HepG2 (cell line): ENCODE results near the gene SLC29A2. TPM values are rescaled to one million over a fixed set of nuclear protein-coding genes. Genes with fewer than 3 reads are reported as not detected.

ENCODE experiments used
- ATAC-seq: fragments of 200-7000 bp; cut with Tn5 transposase; 3 replicates; pipeline ENCODE4 v1.9.1; 2020; ENCODE audit warnings: mild to moderate bottlenecking, moderate library complexity
- BruUV-seq: library from RNA; stranded (reverse); fragments of 400-500 nt; replicated peaks from 2 replicates; lab custom pipeline; 2021; lab: Mats Ljungman, UMichigan
- CTCF ChIA-PET: fragments of 300-600 bp; formaldehyde crosslinking; extraction: SDS; loops from one replicate; lab custom pipeline; 2021; ENCODE audit warnings: low total read pairs, inconsistent platforms, low intra/inter-chr PET ratio; lab: Yijun Ruan, JAX
- POLR2A ChIA-PET: fragments of 350-600 bp; sonication (Branson Sonifier 250); formaldehyde crosslinking; loops from one replicate; lab custom pipeline; 2020; ENCODE audit warnings: antibody characterized with exemption, inconsistent platforms; lab: Yijun Ruan, JAX
- DNase-seq: peaks from one replicate; pipeline ENCODE4 v3.0.0-alpha.2; 2015; ENCODE audit warnings: low spot score
- FAIRE-seq: peaks from 3 replicates; lab custom pipeline; 2011; peaks lifted over from hg19 to GRCh38; lab: Jason Lieb, UNC
- H2AFZ ChIP-seq: one replicate; pipeline ENCODE4 v1.6.1; 2011; ENCODE audit warnings: low read length, inconsistent platforms
- H3K27ac ChIP-seq: fragments of 300-600 bp; 3 replicates; pipeline ENCODE4 v1.8.0; 2011; ENCODE audit warnings: mixed run types, mild to moderate bottlenecking, mixed read lengths, low read length, inconsistent platforms; ENCODE audit not compliant: insufficient read depth; ENCODE audit errors: extremely low read length
- H3K27me3 ChIP-seq, 2 experiments: fragments of 200-600 bp in 1 of 2; 2 replicates in 1 of 2; 3 replicates in 1 of 2; pipeline versions ENCODE4 v1.6.0 to v1.8.0; 2011; ENCODE audit warnings: low read length in 2 of 2, mild to moderate bottlenecking in 2 of 2, moderate library complexity in 2 of 2, inconsistent platforms in 1 of 2; ENCODE audit not compliant: insufficient read depth in 2 of 2, control insufficient read depth in 1 of 2
- H3K36me3 ChIP-seq, 2 experiments: fragments of 200-600 bp in 1 of 2; replicated peaks in 1 of 2; 2 replicates in 1 of 2; 3 replicates in 1 of 2; pipeline versions ENCODE4 v1.5.1 to v1.8.0; 2011; ENCODE audit warnings: low read length in 2 of 2, inconsistent platforms in 1 of 2; ENCODE audit not compliant: insufficient read depth in 2 of 2, control insufficient read depth in 1 of 2
- H3K4me1 ChIP-seq: 2 replicates; pipeline ENCODE4 v1.5.1; 2012; ENCODE audit warnings: low read length, inconsistent platforms; ENCODE audit not compliant: insufficient read depth
- H3K4me2 ChIP-seq: 2 replicates; pipeline ENCODE4 v1.6.0; 2011; ENCODE audit warnings: low read depth, low read length, inconsistent platforms
- H3K4me3 ChIP-seq, 3 experiments: fragments of 200-600 bp in 1 of 3; sonication (generic), shearing (Covaris generic) in 1 of 3; replicated peaks in 1 of 3; 2 replicates each; pipeline ENCODE4 v1.5.1; 2011 to 2016; ENCODE audit warnings: low read length in 3 of 3, inconsistent platforms in 2 of 3, low read depth in 2 of 3, mild to moderate bottlenecking in 2 of 3, control low read depth in 1 of 3, mixed read lengths in 1 of 3; ENCODE audit not compliant: insufficient read depth in 1 of 3
- H3K79me2 ChIP-seq: one replicate; pipeline ENCODE4 v1.6.1; 2011; ENCODE audit warnings: low read length, inconsistent platforms; ENCODE audit not compliant: insufficient read depth
- H3K9ac ChIP-seq: 2 replicates; pipeline ENCODE4 v1.6.0; 2011; ENCODE audit warnings: mild to moderate bottlenecking, low read depth, low read length, inconsistent platforms; ENCODE audit not compliant: insufficient read depth
- H3K9me3 ChIP-seq: 2 replicates; pipeline ENCODE4 v1.5.1; 2012; ENCODE audit warnings: mild to moderate bottlenecking, low read length
- H4K20me1 ChIP-seq: 2 replicates; pipeline ENCODE4 v1.6.0; 2011; ENCODE audit warnings: inconsistent platforms, mild to moderate bottlenecking, low read length, moderate library complexity; ENCODE audit not compliant: insufficient read depth
- CEBPB ChIP-seq: IDR thresholded peaks from 2 replicates; pipeline ENCODE4 v1.6.1; 2011; ENCODE audit warnings: low read depth, low read length, improper control_type of control experiment, borderline replicate concordance
- ISL2 ChIP-seq: sonication (generic); formaldehyde crosslinking; IDR thresholded peaks from 2 replicates; pipeline ENCODE4 v1.5.0; 2020; ENCODE audit warnings: missing genetic modification reagents
- KAT7 ChIP-seq: IDR thresholded peaks from 2 replicates; pipeline ENCODE4 v1.6.1; 2018; ENCODE audit warnings: borderline replicate concordance, missing compliant biosample characterization
- MAFF ChIP-seq: IDR thresholded peaks from 2 replicates; pipeline ENCODE4 v1.6.1; 2011; ENCODE audit warnings: low read depth, low read length, improper control_type of control experiment
- PAX8 ChIP-seq: sonication (generic); formaldehyde crosslinking; IDR thresholded peaks from 2 replicates; pipeline ENCODE4 v1.8.0; 2022; ENCODE audit warnings: mild to moderate bottlenecking, missing genetic modification reagents, borderline replicate concordance
- SKIL ChIP-seq: sonication (generic); formaldehyde crosslinking; IDR thresholded peaks from 2 replicates; pipeline ENCODE4 v1.8.0; 2022; ENCODE audit warnings: missing genetic modification reagents, mild to moderate bottlenecking, moderate library complexity, borderline replicate concordance
- ZNF276 ChIP-seq: sonication (generic); formaldehyde crosslinking; IDR thresholded peaks from 2 replicates; pipeline ENCODE4 v1.4.0; 2020; ENCODE audit warnings: mild to moderate bottlenecking, low read depth, missing genetic modification reagents
- ZNF329 ChIP-seq: sonication (generic); formaldehyde crosslinking; IDR thresholded peaks from 2 replicates; pipeline ENCODE4 v1.9.0; 2021; ENCODE audit warnings: low read depth, mild to moderate bottlenecking, missing genetic modification reagents
- ZNF569 ChIP-seq: sonication (generic); formaldehyde crosslinking; IDR thresholded peaks from 2 replicates; pipeline ENCODE4 v1.5.0; 2020; ENCODE audit warnings: mild to moderate bottlenecking, missing genetic modification reagents, moderate library complexity, borderline replicate concordance
- WGBS: methylation state at CpG from one replicate; pipeline ENCODE4 v1.1.6; 2017; ENCODE audit warnings: low lambda C conversion rate; 5-methylcytosine and 5-hydroxymethylcytosine counted together
- in situ Hi-C: cut with HindIII; loops from 2 replicates; pipeline ENCODE4 v1.10.0; 2017; ENCODE audit warnings: low pct_unique_long_range_greater_than_20kb; ENCODE audit not compliant: extremely low pct_ligation_motif_present
- intact Hi-C: fragments of 100-400 bp; cut with micrococcal nuclease; formaldehyde crosslinking; loops from one replicate; pipeline ENCODE4 v1.10.0; 2022; ENCODE audit not compliant: unreplicated experiment
- polyA plus RNA-seq, 8 experiments: library from polyadenylated mRNA; depleted of rRNA in 3 of 8; stranded (reverse) in 7 of 8; unstranded in 1 of 8; fragments of >200 nt; fragmentation: Illumina TruSeq in 4 of 8; extraction: Trizol in 4 of 8; gene quantifications; 2 replicates each; pipeline versions ENCODE4 v1.2.1 to v1.2.3, GENCODE V29; 2011 to 2016; ENCODE audit warnings: low read depth in 4 of 8, missing spikeins in 1 of 8, mixed read lengths in 1 of 8; ENCODE audit not compliant: insufficient read depth in 1 of 8
- total RNA-seq, 5 experiments: library from RNA; depleted of rRNA; stranded (reverse); fragments of >200 nt; fragmentation: Illumina TruSeq; extraction: Trizol; gene quantifications; 2 replicates each; pipeline ENCODE4 v1.2.3, GENCODE V29; 2016; ENCODE audit warnings: low read depth in 1 of 5
- TF ChIP-seq, protein P1 (sequence below): sonication (generic); formaldehyde crosslinking; IDR thresholded peaks from 2 replicates; pipeline ENCODE4 v1.5.1; 2020; ENCODE audit warnings: missing genetic modification reagents, mild to moderate bottlenecking, borderline replicate concordance
- TF ChIP-seq, protein P2 (sequence below): sonication (generic); formaldehyde crosslinking; IDR thresholded peaks from 2 replicates; pipeline ENCODE4 v1.4.0; 2020; ENCODE audit warnings: mild to moderate bottlenecking, missing genetic modification reagents
- TF ChIP-seq, protein P3 (sequence below): sonication (generic); formaldehyde crosslinking; conservative IDR thresholded peaks from 2 replicates; pipeline ENCODE4 v1.4.0; 2020; ENCODE audit warnings: mild to moderate bottlenecking, missing genetic modification reagents, moderate library complexity

Gene SLC29A2
- total and polyA plus RNA-seq, 2 of the 13 experiments (the other 11 are each of a cell fraction or from before 2014, with no cell fraction given): 0.63 to 0.66 TPM

GRCh38 chr11:66323684-66324083 is 47.9 kb downstream of the SLC29A2 start:
- peaks cover 0 to 24% of the 10 kb centered on the region in 2 experiments; a peak in 3 of 5 replicates for H3K27me3 ChIP-seq
- FAIRE-seq (no peak), DNase-seq (no peak), ATAC-seq (no peak)
- H3K9me3 ChIP-seq: no peaks in the 10 kb centered on the region
- H2AFZ ChIP-seq: no peak overlapping the region
- no peak for TF ChIP-seq PAX8 (CRISPR knock-in tag)
- TF ChIP-seq ZNF329 (CRISPR knock-in tag): no peak
- no peak for TF ChIP-seq ZNF276 (CRISPR knock-in tag)
- no peak for TF ChIP-seq MAFF
- TF ChIP-seq, protein P1, sequence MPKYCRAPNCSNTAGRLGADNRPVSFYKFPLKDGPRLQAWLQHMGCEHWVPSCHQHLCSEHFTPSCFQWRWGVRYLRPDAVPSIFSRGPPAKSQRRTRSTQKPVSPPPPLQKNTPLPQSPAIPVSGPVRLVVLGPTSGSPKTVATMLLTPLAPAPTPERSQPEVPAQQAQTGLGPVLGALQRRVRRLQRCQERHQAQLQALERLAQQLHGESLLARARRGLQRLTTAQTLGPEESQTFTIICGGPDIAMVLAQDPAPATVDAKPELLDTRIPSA (CRISPR knock-in tag): no peak
- no peak for TF ChIP-seq ZNF569 (CRISPR knock-in tag)
- no peak for TF ChIP-seq KAT7 (CRISPR knock-in tag)
- TF ChIP-seq, protein P2, sequence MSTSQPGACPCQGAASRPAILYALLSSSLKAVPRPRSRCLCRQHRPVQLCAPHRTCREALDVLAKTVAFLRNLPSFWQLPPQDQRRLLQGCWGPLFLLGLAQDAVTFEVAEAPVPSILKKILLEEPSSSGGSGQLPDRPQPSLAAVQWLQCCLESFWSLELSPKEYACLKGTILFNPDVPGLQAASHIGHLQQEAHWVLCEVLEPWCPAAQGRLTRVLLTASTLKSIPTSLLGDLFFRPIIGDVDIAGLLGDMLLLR (CRISPR knock-in tag): no peak
- TF ChIP-seq ISL2 (CRISPR knock-in tag): no peak
- no peak for TF ChIP-seq CEBPB
- TF ChIP-seq SKIL (CRISPR knock-in tag): no peak
- TF ChIP-seq, protein P3, sequence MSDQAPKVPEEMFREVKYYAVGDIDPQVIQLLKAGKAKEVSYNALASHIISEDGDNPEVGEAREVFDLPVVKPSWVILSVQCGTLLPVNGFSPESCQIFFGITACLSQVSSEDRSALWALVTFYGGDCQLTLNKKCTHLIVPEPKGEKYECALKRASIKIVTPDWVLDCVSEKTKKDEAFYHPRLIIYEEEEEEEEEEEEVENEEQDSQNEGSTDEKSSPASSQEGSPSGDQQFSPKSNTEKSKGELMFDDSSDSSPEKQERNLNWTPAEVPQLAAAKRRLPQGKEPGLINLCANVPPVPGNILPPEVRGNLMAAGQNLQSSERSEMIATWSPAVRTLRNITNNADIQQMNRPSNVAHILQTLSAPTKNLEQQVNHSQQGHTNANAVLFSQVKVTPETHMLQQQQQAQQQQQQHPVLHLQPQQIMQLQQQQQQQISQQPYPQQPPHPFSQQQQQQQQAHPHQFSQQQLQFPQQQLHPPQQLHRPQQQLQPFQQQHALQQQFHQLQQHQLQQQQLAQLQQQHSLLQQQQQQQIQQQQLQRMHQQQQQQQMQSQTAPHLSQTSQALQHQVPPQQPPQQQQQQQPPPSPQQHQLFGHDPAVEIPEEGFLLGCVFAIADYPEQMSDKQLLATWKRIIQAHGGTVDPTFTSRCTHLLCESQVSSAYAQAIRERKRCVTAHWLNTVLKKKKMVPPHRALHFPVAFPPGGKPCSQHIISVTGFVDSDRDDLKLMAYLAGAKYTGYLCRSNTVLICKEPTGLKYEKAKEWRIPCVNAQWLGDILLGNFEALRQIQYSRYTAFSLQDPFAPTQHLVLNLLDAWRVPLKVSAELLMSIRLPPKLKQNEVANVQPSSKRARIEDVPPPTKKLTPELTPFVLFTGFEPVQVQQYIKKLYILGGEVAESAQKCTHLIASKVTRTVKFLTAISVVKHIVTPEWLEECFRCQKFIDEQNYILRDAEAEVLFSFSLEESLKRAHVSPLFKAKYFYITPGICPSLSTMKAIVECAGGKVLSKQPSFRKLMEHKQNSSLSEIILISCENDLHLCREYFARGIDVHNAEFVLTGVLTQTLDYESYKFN (CRISPR knock-in tag): no peak
- H3K79me2 ChIP-seq: no peaks in the 10 kb centered on the region
- H3K4me2 ChIP-seq: no peak overlapping the region
- no peak overlapping the region for H3K4me3 ChIP-seq
- BruUV-seq: no TSS peak
- H3K27ac ChIP-seq: no peak overlapping the region
- H3K4me1 ChIP-seq: peaks cover 59% of the 10 kb centered on the region
- ChIA-PET CTCF (no interaction called here), POLR2A (interaction anchor here (1.8 kb wide), 1 partner anchor 11 kb away, joined by 5 read pairs; no protein-coding TSS in a partner anchor)
- 64% methylated on average over 1 of the region's 1 CpG for WGBS
- intact Hi-C loops (no loop called here), in situ Hi-C loops (no loop called here)
- no peaks in the 10 kb centered on the region for H3K36me3 ChIP-seq
- no peaks in the 10 kb centered on the region for H4K20me1 ChIP-seq
- H3K9ac ChIP-seq: no peak overlapping the region
